Stomach (tissue), 4 donors: ENCODE data around the gene PDE6A.

Experiments
- CTCF ChIP-seq, 7 experiments: fragments of 450-650 bp in 4 of 7; fragments of 200-600 bp in 3 of 7; sonication (generic) in 3 of 7; IDR thresholded peaks; one replicate each; pipeline ENCODE4 v1.5.1; 2016 to 2019; ENCODE audit warnings: antibody characterized with exemption in 7 of 7, control low read depth in 2 of 7, mild to moderate bottlenecking in 1 of 7
- POLR2A ChIP-seq, 4 donors: fragments of 450-650 bp; IDR thresholded peaks; one replicate each; pipeline ENCODE4 v1.6.1; 2016; ENCODE audit warnings: antibody characterized with exemption in 4 of 4, control low read depth in 2 of 4, mild to moderate bottlenecking in 1 of 4, moderate library complexity in 1 of 4
- POLR2AphosphoS5 ChIP-seq, 3 donors: sonication (generic); formaldehyde crosslinking; IDR thresholded peaks; one replicate each; pipeline ENCODE4 v1.6.1; 2016; ENCODE audit warnings: antibody characterized with exemption in 3 of 3

- TF ChIP-seq CTCF (IDR thresholded peaks at IDR 0.05), result no peak
- no peak for TF ChIP-seq POLR2AphosphoS5 (IDR thresholded peaks at IDR 0.05)
- TF ChIP-seq POLR2A (IDR thresholded peaks at IDR 0.05), result no peak
These were observed 126.5 kb downstream of the PDE6A start for GRCh38 chr5:149818116-149818515.
